ENCODE measurements around the gene PBRM1. TPM values are rescaled to one million over a fixed set of nuclear protein-coding genes. Genes with fewer than 3 reads are reported as not detected.

Gene PBRM1
- total RNA-seq, 1 donor from 2014 or later = 62.1 TPM

- no peak for TF ChIP-seq CTCF (IDR thresholded peaks at IDR 0.05)
- ATAC-seq (ENCODE audit: low read depth) (no peak), DNase-seq (no peak)
- ChIA-PET CTCF (no interaction called here), POLR2A (interaction anchor here (0.6 kb wide), 1 partner anchor 37 kb away, joined by 3 read pairs; no protein-coding TSS in a partner anchor)
- no peaks in the 10 kb centered on the region for H3K4me1 Mint-ChIP-seq
- intact Hi-C loops (cut with micrococcal nuclease) = no loop called here
- no peaks in the 10 kb centered on the region for H3K9me3 Mint-ChIP-seq
- H3K36me3 Mint-ChIP-seq (ENCODE audit: low read depth) = peaks cover 1% of the 10 kb centered on the region
- no peak overlapping the region for H3K27ac Mint-ChIP-seq
- no peak overlapping the region for H3K4me3 Mint-ChIP-seq
- H3K27me3 Mint-ChIP-seq = no peaks in the 10 kb centered on the region
Observed at GRCh38 chr3:52524752-52525679, 160.7 kb downstream of the PBRM1 start.

GRCh38 chr3:52524258-52524751 lies 161.4 kb downstream of the PBRM1 start:
- Mint-ChIP-seq H3K27ac (no peak overlapping the region), H3K4me3 (no peak overlapping the region), H3K27me3 (no peaks in the 10 kb centered on the region), H3K4me1 (no peaks in the 10 kb centered on the region), H3K36me3 (ENCODE audit: low read depth) (peaks cover 1% of the 10 kb centered on the region), H3K9me3 (no peaks in the 10 kb centered on the region)
- TF ChIP-seq CTCF (IDR thresholded peaks at IDR 0.05) = no peak
- ChIA-PET POLR2A (interaction anchor here (0.6 kb wide), 1 partner anchor 36 kb away, joined by 3 read pairs; no protein-coding TSS in a partner anchor), CTCF (no interaction called here)
- ATAC-seq (ENCODE audit: low read depth) (no peak), DNase-seq (no peak)
- intact Hi-C loops (cut with micrococcal nuclease) = no loop called here

- H3K4me3 Mint-ChIP-seq = no peak overlapping the region
- peaks cover 1% of the 10 kb centered on the region for H3K36me3 Mint-ChIP-seq (ENCODE audit: low read depth)
- DNase-seq (no peak), ATAC-seq (ENCODE audit: low read depth) (no peak)
- no peak for TF ChIP-seq CTCF (IDR thresholded peaks at IDR 0.05)
- no peak overlapping the region for H3K27ac Mint-ChIP-seq
- no peaks in the 10 kb centered on the region for H3K27me3 Mint-ChIP-seq
- ChIA-PET CTCF (no interaction called here), POLR2A (no interaction called here)
- intact Hi-C loops (cut with micrococcal nuclease) = no loop called here
- no peaks in the 10 kb centered on the region for H3K4me1 Mint-ChIP-seq
- H3K9me3 Mint-ChIP-seq = no peaks in the 10 kb centered on the region
Observed at GRCh38 chr3:52523386-52524257, 162.1 kb downstream of the PBRM1 start.

GRCh38 chr3:52522651-52523251 lies 163.0 kb downstream of the PBRM1 start:
- ATAC-seq (ENCODE audit: low read depth) (no peak), DNase-seq (no peak)
- Mint-ChIP-seq H3K4me3 (no peak overlapping the region), H3K9me3 (no peaks in the 10 kb centered on the region), H3K4me1 (no peaks in the 10 kb centered on the region), H3K27ac (no peak overlapping the region), H3K36me3 (ENCODE audit: low read depth) (peaks cover 1% of the 10 kb centered on the region), H3K27me3 (no peaks in the 10 kb centered on the region)
- ChIA-PET POLR2A (no interaction called here), CTCF (no interaction called here)
- intact Hi-C loops (cut with micrococcal nuclease) = no loop called here
- TF ChIP-seq CTCF (IDR thresholded peaks at IDR 0.05) = no peak

All from activated B cell treated with CpG ODN at 0.5 μM for 24 hours (primary cell).